Retinal pigment epithelial cell (primary cell): ENCODE results near the gene ANKZF1.

Experiments used
- DNase-seq: peaks from one replicate; pipeline ENCODE4 v3.0.0-alpha.2; 2010; ENCODE audit warnings: low read depth
- H3K4me3 ChIP-seq: 2 replicates; pipeline ENCODE4 v1.5.1; 2011; ENCODE audit warnings: mild to moderate bottlenecking, low read length, control low read depth, moderate library complexity
- CTCF ChIP-seq: conservative IDR thresholded peaks from 2 replicates; pipeline ENCODE4 v1.5.1; 2011; ENCODE audit warnings: low read depth, low read length, control low read depth, inconsistent platforms

ANKZF1 gene

GRCh38 chr2:219285894-219286425, 56.4 kb downstream of the ANKZF1 start:
- H3K4me3 ChIP-seq: no peak overlapping the region
- TF ChIP-seq CTCF: no peak
- DNase-seq: no peak
